GM18867 (cell line): ENCODE measurements around the gene TMEM240.
"Not testable (repeated sequence)": the region's sequence is repeated elsewhere in the genome, so short reads cannot be mapped to it uniquely, and the experiment has no call there.

Experiments used
- ATAC-seq: cut with Tn5 transposase; IDR thresholded peaks from one replicate; pipeline ENCODE4 v1.9.1; 2021; ENCODE audit warnings: mild to moderate bottlenecking, moderate library complexity; ENCODE audit not compliant: unreplicated experiment

TMEM240 gene

DNA sequence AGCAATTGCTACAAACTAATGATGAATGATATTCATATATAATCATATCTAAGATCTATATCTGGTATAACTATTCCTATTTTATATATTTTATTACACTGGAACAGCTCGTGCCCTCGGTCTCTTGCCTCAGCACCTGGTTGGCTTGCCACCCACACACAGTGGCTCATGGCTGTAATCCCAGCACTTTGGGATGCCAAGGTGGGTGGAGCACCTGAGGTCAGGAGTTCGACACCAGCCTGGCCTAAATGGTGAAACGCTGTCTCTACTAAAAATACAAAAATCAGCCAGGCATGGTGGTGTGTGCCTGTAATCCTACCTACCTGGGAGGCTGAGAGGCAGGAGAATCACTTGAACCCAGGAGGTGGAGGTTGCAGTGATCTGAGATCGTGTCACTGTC, 34.6 kb downstream of the TMEM240 start:
- not testable (repeated sequence) for ATAC-seq

GRCh38 chr1:1505366-1505798, 35.0 kb downstream of the TMEM240 start:
- ATAC-seq: peak; percentile 57

- ATAC-seq: not testable (repeated sequence)
Measured at GRCh38 chr1:1504777-1505365, 35.6 kb downstream of the TMEM240 start.

GRCh38 chr1:1495461-1495975, 44.9 kb downstream of the TMEM240 start:
- not testable (repeated sequence) for ATAC-seq

- ATAC-seq: not testable (repeated sequence)
Measured at GRCh38 chr1:1494311-1494710, 46.1 kb downstream of the TMEM240 start.

- no peak for ATAC-seq
Measured at GRCh38 chr1:1491601-1492000, 48.8 kb downstream of the TMEM240 start.

DNA sequence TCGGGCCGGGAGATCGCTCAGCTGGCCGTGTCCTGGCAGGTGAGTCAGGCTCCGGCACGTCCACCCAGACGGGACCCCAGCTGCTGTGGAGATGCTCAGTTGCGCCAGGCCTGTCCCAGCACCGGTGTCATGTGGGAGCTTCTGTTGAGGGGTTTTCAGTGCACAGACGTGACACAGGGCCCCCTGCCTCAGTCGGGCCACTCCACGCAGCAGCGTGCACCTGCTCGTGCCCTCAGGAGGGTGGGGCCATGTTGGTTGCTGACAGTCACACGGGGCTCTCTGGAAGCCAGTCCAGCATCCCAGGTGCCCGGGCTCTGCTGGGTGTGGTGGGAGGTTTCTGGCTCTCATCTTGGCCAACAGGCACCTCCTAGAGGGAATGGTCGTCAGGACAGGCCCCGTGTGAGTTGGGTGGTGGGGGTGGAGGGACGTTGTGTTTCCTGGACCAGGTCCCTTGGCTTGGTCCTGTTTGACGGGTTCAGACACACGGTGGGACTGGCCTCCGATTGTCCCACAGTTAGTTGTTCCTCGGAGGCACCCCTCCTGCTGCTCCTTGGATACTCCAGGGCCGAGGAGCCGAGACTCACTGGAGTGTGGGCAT, 49.7 kb downstream of the TMEM240 start:
- ATAC-seq: no peak

DNA sequence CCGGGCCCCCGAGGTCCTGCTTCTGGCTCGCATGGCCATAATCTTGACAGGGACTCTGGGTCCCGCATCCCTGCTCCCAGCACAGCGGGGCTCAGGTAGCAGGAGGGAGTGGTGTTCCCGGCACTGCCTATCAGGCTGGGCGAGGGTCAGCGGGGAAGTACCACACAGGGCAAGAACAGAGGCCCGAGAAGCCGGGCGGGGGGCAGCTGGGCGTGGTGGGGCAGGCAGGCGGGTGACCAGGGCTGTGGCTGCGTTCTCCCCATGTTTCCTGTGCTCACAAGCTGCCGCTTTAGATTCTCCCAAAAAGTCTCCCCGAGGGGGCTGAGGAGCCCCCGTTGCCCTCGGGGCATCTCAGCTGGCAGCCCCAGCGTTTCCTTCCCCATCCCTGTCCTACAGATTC, 50.6 kb downstream of the TMEM240 start:
- ATAC-seq: no peak

DNA sequence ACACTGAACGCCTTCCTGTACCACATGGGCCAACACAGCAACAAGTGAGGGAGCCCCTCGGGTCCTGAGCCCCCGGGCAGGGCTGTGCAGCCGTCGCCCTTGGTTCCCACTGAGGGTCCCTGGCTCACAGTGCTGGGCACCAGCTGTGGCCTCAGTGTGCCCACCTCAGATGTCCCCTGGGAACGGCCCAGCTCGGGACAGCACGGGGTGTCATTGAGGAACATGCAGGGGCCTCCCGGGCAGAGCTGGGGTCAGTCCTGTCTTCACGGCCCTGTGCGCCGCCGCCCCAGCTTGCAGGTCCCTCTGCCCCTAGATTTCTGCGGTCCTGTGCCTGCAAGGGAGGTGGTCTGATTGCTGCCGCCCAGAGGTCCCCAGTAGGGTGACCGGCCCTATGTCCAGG, 51.2 kb downstream of the TMEM240 start:
- ATAC-seq: no peak

DNA sequence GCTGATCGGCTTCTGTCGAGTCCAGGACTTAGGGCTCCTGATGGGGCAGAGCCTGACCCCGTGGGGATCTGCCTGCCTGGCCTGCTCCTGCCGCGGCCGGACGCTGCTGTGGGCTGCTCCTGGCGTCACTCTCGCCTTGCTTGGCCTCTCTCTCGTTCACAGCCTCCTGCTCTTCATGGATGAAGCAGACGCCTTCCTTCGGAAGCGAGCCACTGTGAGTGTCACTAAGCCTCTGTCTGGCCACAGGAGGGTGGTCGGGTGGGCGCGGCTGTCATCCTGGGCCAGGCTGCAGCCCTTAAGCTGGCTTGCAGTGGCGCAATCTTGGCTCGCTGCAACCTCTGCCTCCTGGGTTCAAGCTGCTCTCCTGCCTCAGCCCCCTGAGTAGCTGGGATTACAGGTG, 52.7 kb downstream of the TMEM240 start:
- no peak for ATAC-seq

DNA sequence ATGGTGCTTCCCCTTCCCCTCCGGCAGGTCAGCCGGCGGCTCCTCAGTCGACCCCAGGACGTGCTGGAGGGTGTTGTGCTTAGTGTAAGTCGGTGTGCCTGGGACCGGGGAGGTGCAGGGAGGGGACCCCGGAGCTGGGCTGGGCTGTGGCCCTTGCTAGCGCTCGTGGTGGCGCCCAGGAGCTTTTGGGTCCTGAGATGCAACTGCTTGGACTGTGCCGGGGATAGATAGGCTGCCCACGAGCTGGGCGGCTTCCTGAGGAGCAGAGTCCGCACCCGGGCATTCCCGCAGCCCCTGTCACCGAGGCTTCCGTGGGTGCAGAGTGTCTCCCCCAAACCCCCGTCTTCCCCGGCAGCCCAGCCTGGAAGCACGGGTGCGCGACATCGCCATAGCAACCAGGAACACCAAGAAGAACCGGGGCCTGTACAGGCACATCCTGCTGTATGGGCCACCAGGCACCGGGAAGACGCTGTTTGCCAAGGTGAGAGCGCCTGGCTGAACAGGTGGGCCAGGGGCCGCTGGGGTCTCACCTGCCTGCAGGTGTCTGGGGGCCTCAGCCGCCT, 54.6 kb downstream of the TMEM240 start:
- not testable (repeated sequence) for ATAC-seq

DNA sequence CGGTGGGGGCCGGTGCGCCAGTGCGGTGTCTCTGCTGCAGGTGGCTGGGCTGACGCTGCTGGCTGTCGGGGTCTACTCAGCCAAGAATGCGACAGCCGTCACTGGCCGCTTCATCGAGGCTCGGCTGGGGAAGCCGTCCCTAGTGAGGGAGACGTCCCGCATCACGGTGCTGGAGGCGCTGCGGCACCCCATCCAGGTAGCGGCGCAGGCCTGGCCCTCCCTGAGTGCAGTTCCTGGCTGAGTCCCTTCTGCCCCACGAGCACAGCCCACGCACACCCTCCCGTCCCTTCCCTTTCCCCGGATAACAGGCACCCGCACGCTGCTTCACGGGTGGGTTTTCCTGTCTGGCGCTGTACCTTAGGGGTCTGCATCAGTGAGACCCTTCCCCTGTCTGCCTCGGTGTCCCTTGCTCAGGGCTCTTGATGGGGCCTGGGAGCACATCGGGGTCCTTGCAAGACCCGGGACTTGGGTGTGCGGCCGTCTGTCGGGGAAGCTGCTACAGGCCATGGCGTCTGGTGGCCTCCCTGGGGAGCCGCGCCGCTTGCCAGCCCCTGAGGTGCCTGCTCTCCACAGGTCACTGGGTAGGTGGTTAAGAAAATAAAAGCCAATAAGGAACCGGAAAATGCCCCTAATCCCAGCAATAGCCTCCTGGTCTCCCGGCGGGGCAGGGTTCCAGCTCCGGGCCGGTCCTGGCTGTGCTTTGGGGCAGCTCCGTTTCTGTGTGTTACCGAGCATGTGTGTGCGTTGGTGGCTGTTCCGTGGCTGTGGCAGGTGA, 55.3 kb downstream of the TMEM240 start:
- ATAC-seq: not testable (repeated sequence)
